Ovary (tissue), 9 donors: ENCODE results near the gene FLT3LG. TPM values are rescaled to one million over a fixed set of nuclear protein-coding genes. Genes with fewer than 3 reads are reported as not detected.

Experiments
- DNase-seq, 5 donors: peaks; one replicate each; pipeline ENCODE4 v3.0.0-alpha.2; 2019 to 2020
- H3K27ac ChIP-seq, 2 donors: fragments of 200-600 bp; one replicate each; pipeline versions ENCODE4 v1.5.1 to v1.8.0; 2019 to 2022
- H3K27me3 ChIP-seq: fragments of 200-600 bp; one replicate; pipeline ENCODE4 v1.8.0; 2022
- H3K36me3 ChIP-seq: fragments of 200-600 bp; sonication (generic); one replicate; pipeline ENCODE4 v1.5.1; 2019
- H3K4me1 ChIP-seq: one replicate; pipeline ENCODE4 v1.8.1; 2013; ENCODE audit warnings: mild to moderate bottlenecking, moderate library complexity; ENCODE audit not compliant: insufficient read depth
- H3K4me3 ChIP-seq: fragments of 200-600 bp; sonication (generic); one replicate; pipeline ENCODE4 v1.5.1; 2017
- H3K9me3 ChIP-seq, 2 donors: fragments of 200-600 bp in 1 of 2; sonication (generic) in 1 of 2; one replicate each; pipeline versions ENCODE4 v1.5.1 to v1.8.1; 2013 to 2019; ENCODE audit warnings: mild to moderate bottlenecking in 1 of 2, moderate library complexity in 1 of 2
- EP300 ChIP-seq: sonication (generic); formaldehyde crosslinking; IDR thresholded peaks from one replicate; pipeline ENCODE4 v1.6.1; 2017; ENCODE audit warnings: antibody characterized with exemption
- POLR2A ChIP-seq: fragments of 450-650 bp; IDR thresholded peaks from one replicate; pipeline ENCODE4 v1.6.1; 2017; ENCODE audit warnings: antibody characterized with exemption, mild to moderate bottlenecking, moderate library complexity
- WGBS, 3 donors: extraction: QIAGEN DNeasy Blood & Tissue Kit in 1 of 3; methylation state at CpG; one replicate each; pipeline versions ENCODE4 v1.1.5 to v1.1.7; 2013 to 2017; 5-methylcytosine and 5-hydroxymethylcytosine counted together
- intact Hi-C, 4 donors: fragments of 100-400 bp; cut with DNase I; formaldehyde crosslinking; loops; one replicate each; pipeline versions ENCODE4 v1.11.0 to v1.15.1; 2022 to 2023
- polyA plus RNA-seq, 2 donors: library from polyadenylated mRNA; stranded (reverse); fragments of 200-250 nt in 1 of 2; fragments of 350-450 nt in 1 of 2; fragmentation: Illumina TruSeq in 1 of 2; extraction: RNeasy Lipid Tissue Mini Kit (QIAGEN cat#74804) in 1 of 2; gene quantifications; one replicate each; pipeline ENCODE4 v1.2.3, GENCODE V29; 2013 to 2014
- total RNA-seq, 7 donors: library from RNA; depleted of rRNA in 2 of 7; stranded (reverse); fragments of >200 nt in 2 of 7; fragmentation: NEBNext Ultra II Directional in 3 of 7; extraction: Animal tissue kit (Norgen Biotek cat#: 25700) in 3 of 7; gene quantifications; one replicate each; pipeline versions ENCODE4 v1.1.0 to v1.2.4, GENCODE V29; 2016 to 2023
- TF ChIP-seq, protein P1 (sequence below), 3 donors: fragments of 450-650 bp in 2 of 3; fragments of 200-600 bp in 1 of 3; IDR thresholded peaks; one replicate each; pipeline versions ENCODE4 v1.5.1 to v1.8.0; 2016 to 2022; ENCODE audit warnings: antibody characterized with exemption in 3 of 3, mild to moderate bottlenecking in 1 of 3
- donor health status: DM: no; HTN: no; CAD: no; lungs with moderate emphysema.
- donor health status: DM: no; HTN: no; CAD: no.
- donor health status: Bipolar disorder and iron deficiency.
- donor health status: DM: yes; HTN: yes; CAD: no.
- donor health status: DM: no; HTN: no; CAD: no.
- donor health status: DM: yes; HTN: yes; CAD: no.

Gene FLT3LG
- total and polyA plus RNA-seq, 9 donors = 3.9 to 15.3 (median 12.2) TPM

DNA sequence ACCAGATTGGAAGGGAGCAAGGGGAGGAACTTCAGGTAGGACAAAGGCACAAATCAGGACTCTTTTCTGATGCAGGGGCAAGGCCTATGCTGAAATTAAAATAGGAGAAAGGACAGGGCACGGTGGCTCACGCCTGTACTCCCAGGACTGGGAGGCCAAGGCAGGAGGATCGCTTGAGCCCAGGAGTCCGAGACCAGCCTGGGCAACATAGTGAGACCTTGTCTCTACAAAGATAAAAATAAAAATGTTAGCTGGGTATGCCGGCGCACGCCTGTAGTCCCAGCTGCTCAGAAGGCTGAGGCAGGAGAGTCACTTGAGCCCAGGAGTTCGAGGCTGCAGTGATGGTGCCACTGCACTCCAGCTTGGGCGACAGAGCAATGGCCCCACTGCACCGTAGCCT is 38.3 kb upstream of the FLT3LG start:
- H3K36me3 ChIP-seq = no peaks in the 10 kb centered on the region
- no peak overlapping the region for H3K4me3 ChIP-seq
- H3K4me1 ChIP-seq = no peaks in the 10 kb centered on the region
- H3K27me3 ChIP-seq = peaks cover 8% of the 10 kb centered on the region
- TF ChIP-seq, protein P1, sequence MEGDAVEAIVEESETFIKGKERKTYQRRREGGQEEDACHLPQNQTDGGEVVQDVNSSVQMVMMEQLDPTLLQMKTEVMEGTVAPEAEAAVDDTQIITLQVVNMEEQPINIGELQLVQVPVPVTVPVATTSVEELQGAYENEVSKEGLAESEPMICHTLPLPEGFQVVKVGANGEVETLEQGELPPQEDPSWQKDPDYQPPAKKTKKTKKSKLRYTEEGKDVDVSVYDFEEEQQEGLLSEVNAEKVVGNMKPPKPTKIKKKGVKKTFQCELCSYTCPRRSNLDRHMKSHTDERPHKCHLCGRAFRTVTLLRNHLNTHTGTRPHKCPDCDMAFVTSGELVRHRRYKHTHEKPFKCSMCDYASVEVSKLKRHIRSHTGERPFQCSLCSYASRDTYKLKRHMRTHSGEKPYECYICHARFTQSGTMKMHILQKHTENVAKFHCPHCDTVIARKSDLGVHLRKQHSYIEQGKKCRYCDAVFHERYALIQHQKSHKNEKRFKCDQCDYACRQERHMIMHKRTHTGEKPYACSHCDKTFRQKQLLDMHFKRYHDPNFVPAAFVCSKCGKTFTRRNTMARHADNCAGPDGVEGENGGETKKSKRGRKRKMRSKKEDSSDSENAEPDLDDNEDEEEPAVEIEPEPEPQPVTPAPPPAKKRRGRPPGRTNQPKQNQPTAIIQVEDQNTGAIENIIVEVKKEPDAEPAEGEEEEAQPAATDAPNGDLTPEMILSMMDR (IDR thresholded peaks at IDR 0.05) = no peak
- TF ChIP-seq EP300 (no peak), POLR2A (no peak)
- WGBS, 3 donors = 78 to 89% (median 87%) methylated on average over 10 of the region's 10 CpGs
- no peak for DNase-seq
- H3K27ac ChIP-seq = no peak overlapping the region
- H3K9me3 ChIP-seq = no peaks in the 10 kb centered on the region
- intact Hi-C loops = loop anchor here in 2 of 4 donors (5.0 to 10.0 kb wide), 2 partner anchors 38 to 61 kb away; no protein-coding TSS in a partner anchor

DNA sequence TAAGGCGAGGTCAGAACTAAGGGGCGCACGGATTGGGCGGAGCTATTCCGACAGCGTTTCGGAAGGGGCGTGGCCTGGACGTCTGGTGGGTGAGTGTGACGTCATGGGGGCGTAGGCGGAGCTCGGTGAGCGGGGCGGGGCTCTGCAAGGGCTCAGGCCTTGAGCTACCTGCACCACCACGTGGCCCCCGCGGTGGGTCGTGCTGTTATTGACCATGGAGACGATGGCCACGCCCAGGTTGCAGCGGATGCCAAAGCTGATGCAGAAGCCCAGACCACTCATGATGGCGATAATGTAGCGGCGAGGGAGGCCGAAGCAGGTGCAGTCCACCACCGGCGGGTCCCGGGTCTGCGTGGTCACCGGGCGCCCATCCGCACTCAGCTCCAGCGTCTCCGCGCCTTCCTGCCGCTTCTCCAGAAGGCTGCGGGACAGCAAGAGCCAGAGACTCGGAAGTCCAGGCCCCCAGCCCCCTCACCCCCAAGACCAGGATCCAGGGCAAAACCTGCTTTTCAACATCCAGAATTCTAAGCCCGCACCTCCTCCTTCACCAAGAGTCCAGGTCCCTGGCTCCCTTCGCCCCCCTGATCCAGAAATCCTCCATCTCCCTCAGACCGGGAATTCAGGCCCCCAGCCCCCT is 37.5 kb upstream of the FLT3LG start:
- no peak for TF ChIP-seq EP300
- TF ChIP-seq, protein P1 (IDR thresholded peaks at IDR 0.05) = no peak
- TF ChIP-seq POLR2A = no peak
- Histone ChIP-seq H3K4me1 (no peaks in the 10 kb centered on the region), H3K27me3 (peaks cover 6% of the 10 kb centered on the region), H3K9me3 (no peaks in the 10 kb centered on the region), H3K4me3 (no peak overlapping the region), H3K27ac (no peak overlapping the region), H3K36me3 (no peaks in the 10 kb centered on the region)
- DNase-seq = no peak
- intact Hi-C loops = loop anchor here in 2 of 4 donors (5.0 to 10.0 kb wide), 2 partner anchors 39 to 62 kb away; no protein-coding TSS in a partner anchor
- WGBS, 3 donors = 10 to 18% (median 12%) methylated on average over 42 of the region's 42 CpGs

DNA sequence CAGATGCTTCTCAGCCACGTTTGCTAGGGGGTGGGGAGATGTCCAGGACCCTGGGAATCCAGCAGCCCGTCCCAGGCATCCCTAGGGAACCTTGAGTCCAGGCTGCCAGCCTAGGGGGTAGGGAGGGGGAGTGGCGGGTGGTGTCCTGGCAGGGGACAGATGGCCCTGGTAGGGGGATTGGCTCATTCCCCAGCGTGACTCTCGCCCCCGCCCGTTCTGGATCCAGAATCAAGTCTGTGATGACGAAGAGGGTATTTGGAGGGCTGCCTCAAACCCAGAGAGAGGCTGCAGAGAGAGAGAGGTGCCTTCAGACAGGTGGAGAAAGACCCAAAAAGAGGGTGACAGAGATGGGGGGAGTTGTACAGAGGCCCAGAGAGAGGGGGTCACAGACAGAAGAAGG is 36.8 kb upstream of the FLT3LG start:
- no peak overlapping the region for H3K27ac ChIP-seq
- 11 to 14% (median 14%) methylated on average over 8 of the region's 8 CpGs for WGBS, 3 donors
- DNase-seq = no peak
- TF ChIP-seq POLR2A (no peak), EP300 (no peak)
- TF ChIP-seq, protein P1 (IDR thresholded peaks at IDR 0.05) = no peak
- peaks cover 1% of the 10 kb centered on the region for H3K27me3 ChIP-seq
- H3K9me3 ChIP-seq = no peaks in the 10 kb centered on the region
- no peaks in the 10 kb centered on the region for H3K4me1 ChIP-seq
- intact Hi-C loops = loop anchor here in 2 of 4 donors (5.0 to 10.0 kb wide), 2 partner anchors 40 to 62 kb away; no protein-coding TSS in a partner anchor
- no peak overlapping the region for H3K4me3 ChIP-seq
- H3K36me3 ChIP-seq = no peaks in the 10 kb centered on the region

DNA sequence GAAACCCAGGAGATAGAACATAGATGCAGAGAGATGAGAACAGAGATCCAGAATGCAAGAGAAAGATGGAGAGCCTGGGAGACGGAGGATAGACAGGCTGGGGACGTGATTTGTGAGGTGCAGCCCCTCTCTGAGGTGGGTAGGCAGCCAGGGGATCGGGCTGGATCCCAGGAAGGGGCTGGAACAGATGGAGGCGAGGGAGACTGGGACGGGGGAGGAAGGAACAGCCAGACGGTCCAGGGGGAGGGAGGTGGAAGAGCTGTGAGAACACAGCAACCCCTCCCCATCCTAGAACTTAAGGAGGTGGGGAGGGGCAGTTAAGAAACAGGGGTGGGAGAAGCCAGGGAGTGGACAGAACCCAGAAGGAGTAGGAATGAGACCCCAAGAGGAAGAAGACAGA is 35.8 kb upstream of the FLT3LG start:
- Histone ChIP-seq H3K27ac (no peak overlapping the region), H3K4me1 (no peaks in the 10 kb centered on the region), H3K36me3 (no peaks in the 10 kb centered on the region), H3K4me3 (no peak overlapping the region), H3K9me3 (no peaks in the 10 kb centered on the region), H3K27me3 (no peaks in the 10 kb centered on the region)
- intact Hi-C loops = loop anchor here in 2 of 4 donors (5.0 to 10.0 kb wide), 2 partner anchors 41 to 63 kb away; no protein-coding TSS in a partner anchor
- 4 to 6% (median 5%) methylated on average over 6 of the region's 6 CpGs for WGBS, 3 donors
- DNase-seq = no peak
- no peak for TF ChIP-seq EP300
- TF ChIP-seq, protein P1 (IDR thresholded peaks at IDR 0.05) = no peak
- TF ChIP-seq POLR2A = no peak
